ENCODE results near the gene MDC1. TPM values are rescaled to one million over a fixed set of nuclear protein-coding genes. Genes with fewer than 3 reads are reported as not detected.

The MDC1 gene
- total and polyA plus RNA-seq, 2 of the 13 experiments (the other 11 are each of a cell fraction or from before 2014, with no cell fraction given), result 8.4 to 14.0 TPM

DNA sequence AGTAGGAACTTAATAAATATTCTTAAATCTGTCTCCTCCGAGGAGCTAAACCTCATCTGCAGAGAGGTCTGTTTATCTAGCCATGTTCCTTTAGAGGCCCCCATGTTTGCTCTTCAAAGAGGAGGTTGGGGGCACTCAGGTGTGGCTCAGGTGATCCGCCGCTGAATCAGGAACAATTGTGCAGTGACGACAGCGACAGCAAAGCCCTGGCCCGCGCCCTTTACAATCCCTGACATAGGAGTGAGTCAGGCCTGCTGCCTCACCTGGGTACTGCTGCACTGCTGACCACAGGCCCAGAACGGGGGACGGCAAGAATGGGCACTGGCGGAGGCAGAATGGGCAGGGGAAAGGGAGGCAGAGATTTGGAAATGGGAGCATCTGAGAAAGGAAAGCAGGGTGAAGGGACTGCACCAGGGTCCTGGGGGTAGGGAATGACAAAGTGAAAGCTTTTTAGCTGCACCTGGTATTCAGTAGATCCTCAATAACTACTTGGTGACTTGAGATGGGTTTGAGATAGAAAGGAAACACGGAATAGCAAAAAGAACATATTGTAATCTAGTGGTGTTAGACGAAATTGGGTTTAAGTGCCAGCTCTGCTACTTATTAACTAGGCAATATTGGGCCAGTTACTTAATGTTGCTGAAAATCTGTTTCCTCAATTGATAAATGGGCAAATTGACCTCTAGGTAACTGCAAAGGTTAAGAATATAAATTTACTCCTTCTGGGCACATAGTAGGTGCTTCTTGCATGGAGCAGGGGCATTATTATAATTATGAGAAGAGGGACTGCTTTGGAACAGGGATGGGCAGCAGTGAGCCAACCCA lies 32.7 kb upstream of the MDC1 start (continued):
- TF ChIP-seq, protein P1, sequence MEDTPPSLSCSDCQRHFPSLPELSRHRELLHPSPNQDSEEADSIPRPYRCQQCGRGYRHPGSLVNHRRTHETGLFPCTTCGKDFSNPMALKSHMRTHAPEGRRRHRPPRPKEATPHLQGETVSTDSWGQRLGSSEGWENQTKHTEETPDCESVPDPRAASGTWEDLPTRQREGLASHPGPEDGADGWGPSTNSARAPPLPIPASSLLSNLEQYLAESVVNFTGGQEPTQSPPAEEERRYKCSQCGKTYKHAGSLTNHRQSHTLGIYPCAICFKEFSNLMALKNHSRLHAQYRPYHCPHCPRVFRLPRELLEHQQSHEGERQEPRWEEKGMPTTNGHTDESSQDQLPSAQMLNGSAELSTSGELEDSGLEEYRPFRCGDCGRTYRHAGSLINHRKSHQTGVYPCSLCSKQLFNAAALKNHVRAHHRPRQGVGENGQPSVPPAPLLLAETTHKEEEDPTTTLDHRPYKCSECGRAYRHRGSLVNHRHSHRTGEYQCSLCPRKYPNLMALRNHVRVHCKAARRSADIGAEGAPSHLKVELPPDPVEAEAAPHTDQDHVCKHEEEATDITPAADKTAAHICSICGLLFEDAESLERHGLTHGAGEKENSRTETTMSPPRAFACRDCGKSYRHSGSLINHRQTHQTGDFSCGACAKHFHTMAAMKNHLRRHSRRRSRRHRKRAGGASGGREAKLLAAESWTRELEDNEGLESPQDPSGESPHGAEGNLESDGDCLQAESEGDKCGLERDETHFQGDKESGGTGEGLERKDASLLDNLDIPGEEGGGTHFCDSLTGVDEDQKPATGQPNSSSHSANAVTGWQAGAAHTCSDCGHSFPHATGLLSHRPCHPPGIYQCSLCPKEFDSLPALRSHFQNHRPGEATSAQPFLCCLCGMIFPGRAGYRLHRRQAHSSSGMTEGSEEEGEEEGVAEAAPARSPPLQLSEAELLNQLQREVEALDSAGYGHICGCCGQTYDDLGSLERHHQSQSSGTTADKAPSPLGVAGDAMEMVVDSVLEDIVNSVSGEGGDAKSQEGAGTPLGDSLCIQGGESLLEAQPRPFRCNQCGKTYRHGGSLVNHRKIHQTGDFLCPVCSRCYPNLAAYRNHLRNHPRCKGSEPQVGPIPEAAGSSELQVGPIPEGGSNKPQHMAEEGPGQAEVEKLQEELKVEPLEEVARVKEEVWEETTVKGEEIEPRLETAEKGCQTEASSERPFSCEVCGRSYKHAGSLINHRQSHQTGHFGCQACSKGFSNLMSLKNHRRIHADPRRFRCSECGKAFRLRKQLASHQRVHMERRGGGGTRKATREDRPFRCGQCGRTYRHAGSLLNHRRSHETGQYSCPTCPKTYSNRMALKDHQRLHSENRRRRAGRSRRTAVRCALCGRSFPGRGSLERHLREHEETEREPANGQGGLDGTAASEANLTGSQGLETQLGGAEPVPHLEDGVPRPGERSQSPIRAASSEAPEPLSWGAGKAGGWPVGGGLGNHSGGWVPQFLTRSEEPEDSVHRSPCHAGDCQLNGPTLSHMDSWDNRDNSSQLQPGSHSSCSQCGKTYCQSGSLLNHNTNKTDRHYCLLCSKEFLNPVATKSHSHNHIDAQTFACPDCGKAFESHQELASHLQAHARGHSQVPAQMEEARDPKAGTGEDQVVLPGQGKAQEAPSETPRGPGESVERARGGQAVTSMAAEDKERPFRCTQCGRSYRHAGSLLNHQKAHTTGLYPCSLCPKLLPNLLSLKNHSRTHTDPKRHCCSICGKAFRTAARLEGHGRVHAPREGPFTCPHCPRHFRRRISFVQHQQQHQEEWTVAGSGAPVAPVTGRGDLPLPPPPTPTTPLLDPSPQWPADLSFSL (CRISPR knock-in tag; IDR thresholded peaks at IDR 0.05), result no peak
- TF ChIP-seq, protein P2, sequence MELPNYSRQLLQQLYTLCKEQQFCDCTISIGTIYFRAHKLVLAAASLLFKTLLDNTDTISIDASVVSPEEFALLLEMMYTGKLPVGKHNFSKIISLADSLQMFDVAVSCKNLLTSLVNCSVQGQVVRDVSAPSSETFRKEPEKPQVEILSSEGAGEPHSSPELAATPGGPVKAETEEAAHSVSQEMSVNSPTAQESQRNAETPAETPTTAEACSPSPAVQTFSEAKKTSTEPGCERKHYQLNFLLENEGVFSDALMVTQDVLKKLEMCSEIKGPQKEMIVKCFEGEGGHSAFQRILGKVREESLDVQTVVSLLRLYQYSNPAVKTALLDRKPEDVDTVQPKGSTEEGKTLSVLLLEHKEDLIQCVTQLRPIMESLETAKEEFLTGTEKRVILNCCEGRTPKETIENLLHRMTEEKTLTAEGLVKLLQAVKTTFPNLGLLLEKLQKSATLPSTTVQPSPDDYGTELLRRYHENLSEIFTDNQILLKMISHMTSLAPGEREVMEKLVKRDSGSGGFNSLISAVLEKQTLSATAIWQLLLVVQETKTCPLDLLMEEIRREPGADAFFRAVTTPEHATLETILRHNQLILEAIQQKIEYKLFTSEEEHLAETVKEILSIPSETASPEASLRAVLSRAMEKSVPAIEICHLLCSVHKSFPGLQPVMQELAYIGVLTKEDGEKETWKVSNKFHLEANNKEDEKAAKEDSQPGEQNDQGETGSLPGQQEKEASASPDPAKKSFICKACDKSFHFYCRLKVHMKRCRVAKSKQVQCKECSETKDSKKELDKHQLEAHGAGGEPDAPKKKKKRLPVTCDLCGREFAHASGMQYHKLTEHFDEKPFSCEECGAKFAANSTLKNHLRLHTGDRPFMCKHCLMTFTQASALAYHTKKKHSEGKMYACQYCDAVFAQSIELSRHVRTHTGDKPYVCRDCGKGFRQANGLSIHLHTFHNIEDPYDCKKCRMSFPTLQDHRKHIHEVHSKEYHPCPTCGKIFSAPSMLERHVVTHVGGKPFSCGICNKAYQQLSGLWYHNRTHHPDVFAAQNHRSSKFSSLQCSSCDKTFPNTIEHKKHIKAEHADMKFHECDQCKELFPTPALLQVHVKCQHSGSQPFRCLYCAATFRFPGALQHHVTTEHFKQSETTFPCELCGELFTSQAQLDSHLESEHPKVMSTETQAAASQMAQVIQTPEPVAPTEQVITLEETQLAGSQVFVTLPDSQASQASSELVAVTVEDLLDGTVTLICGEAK (IDR thresholded peaks at IDR 0.05), result no peak
- TF ChIP-seq, protein P2 (CRISPR knock-in tag; IDR thresholded peaks at IDR 0.05), result peak; percentile 28; the same call in 1 of the 2 replicates
- no peak for TF ChIP-seq ONECUT2 (CRISPR knock-in tag; IDR thresholded peaks at IDR 0.05)
- 0 out of 2 replicates have a peak, but pooled peaks have one; percentile 15 for TF ChIP-seq ZNF337 (CRISPR knock-in tag; IDR thresholded peaks at IDR 0.05; ENCODE audit: borderline replicate concordance, low read depth)
- TF ChIP-seq ZNF776 (CRISPR knock-in tag; IDR thresholded peaks at IDR 0.05), result no peak
- TF ChIP-seq ZMAT3 (CRISPR knock-in tag; conservative IDR thresholded peaks at IDR 0.05), result peak; percentile 62; the same call in 1 of the 2 replicates
- 0 out of 2 replicates have a peak, but pooled peaks have one; percentile 52 for TF ChIP-seq ZNF280D (CRISPR knock-in tag; IDR thresholded peaks at IDR 0.05)
- TF ChIP-seq ZKSCAN8 (CRISPR knock-in tag; IDR thresholded peaks at IDR 0.05; ENCODE audit: borderline replicate concordance), result peak; percentile 10; the same call in 1 of the 2 replicates

Measured in HepG2 (cell line).